NCI-H82 (cell line): ENCODE measurements around the gene QRICH2.
"Not testable (repeated sequence)": the region's sequence is repeated elsewhere in the genome, so short reads cannot be mapped to it uniquely, and the experiment has no call there.

ENCODE experiments used
- DNase-seq: peaks from one replicate; lab custom pipeline; 2025; lab: John Stamatoyannopoulos, UW

Gene QRICH2

GRCh38 chr17:76246080-76247066 is 61.7 kb downstream of the QRICH2 start:
- DNase-seq = no peak

- DNase-seq = not testable (repeated sequence)
Measured at GRCh38 chr17:76244721-76245120, 63.4 kb downstream of the QRICH2 start.

GRCh38 chr17:76243826-76244679 is 64.0 kb downstream of the QRICH2 start:
- no peak for DNase-seq

GRCh38 chr17:76241691-76242255 is 66.3 kb downstream of the QRICH2 start:
- no peak for DNase-seq

- DNase-seq = no peak
Measured at GRCh38 chr17:76241204-76241538, 66.9 kb downstream of the QRICH2 start.

GRCh38 chr17:76240461-76241203 is 67.4 kb downstream of the QRICH2 start, which contains the start of gene RNF157:
RNF157 (minus strand) TSS chr17:76240493; CDS start chr17:76240240, 253 bp downstream.
- peak; percentile 79 for DNase-seq

GRCh38 chr17:76239538-76240274 is 68.4 kb downstream of the QRICH2 start:
- DNase-seq = no peak

- no peak for DNase-seq
Measured at GRCh38 chr17:76238847-76239537, 69.1 kb downstream of the QRICH2 start.

- no peak for DNase-seq
Measured at GRCh38 chr17:76237859-76238313, 70.2 kb downstream of the QRICH2 start.

GRCh38 chr17:76236603-76237002 is 71.5 kb downstream of the QRICH2 start:
- DNase-seq = no peak

- no peak for DNase-seq
Measured at GRCh38 chr17:76235883-76236282, 72.2 kb downstream of the QRICH2 start.

GRCh38 chr17:76234354-76234679 is 73.8 kb downstream of the QRICH2 start:
- no peak for DNase-seq

- DNase-seq = peak; percentile 32
Measured at GRCh38 chr17:76233588-76234353, 74.3 kb downstream of the QRICH2 start.

GRCh38 chr17:76232342-76232741 is 75.7 kb downstream of the QRICH2 start:
- no peak for DNase-seq

GRCh38 chr17:76226749-76227148 is 81.3 kb downstream of the QRICH2 start:
- not testable (repeated sequence) for DNase-seq

GRCh38 chr17:76225373-76226086 is 82.5 kb downstream of the QRICH2 start:
- not testable (repeated sequence) for DNase-seq
